Measurements from ENCODE around the gene DOCK2. TPM values are rescaled to one million over a fixed set of nuclear protein-coding genes. Genes with fewer than 3 reads are reported as not detected.
"Not testable (repeated sequence)": the region's sequence is repeated elsewhere in the genome, so short reads cannot be mapped to it uniquely, and the experiment has no call there.

Gene DOCK2
- total RNA-seq, 2 donors from 2014 or later: 4.9 to 13.3 TPM

- DNase-seq (no peak), ATAC-seq (no peak)
- intact Hi-C loops (cut with DNase I, micrococcal nuclease): no loop called here
Observed at GRCh38 chr5:169832304-169832703, 195.2 kb downstream of the DOCK2 start.

- ATAC-seq (no peak), DNase-seq (no peak)
- intact Hi-C loops (cut with DNase I, micrococcal nuclease): no loop called here
Observed at GRCh38 chr5:169832845-169833244, 195.8 kb downstream of the DOCK2 start.

GRCh38 chr5:169833681-169834292, 196.7 kb downstream of the DOCK2 start:
- ATAC-seq, DNase-seq: not testable (repeated sequence)

GRCh38 chr5:169834540-169834939, 197.5 kb downstream of the DOCK2 start:
- intact Hi-C loops (cut with DNase I, micrococcal nuclease); ATAC-seq: not testable (repeated sequence)

More at GRCh38 chr5:169833681-169834292, 196.7 kb downstream of the DOCK2 start:
- intact Hi-C loops (cut with DNase I, micrococcal nuclease): not testable (repeated sequence)

DNA sequence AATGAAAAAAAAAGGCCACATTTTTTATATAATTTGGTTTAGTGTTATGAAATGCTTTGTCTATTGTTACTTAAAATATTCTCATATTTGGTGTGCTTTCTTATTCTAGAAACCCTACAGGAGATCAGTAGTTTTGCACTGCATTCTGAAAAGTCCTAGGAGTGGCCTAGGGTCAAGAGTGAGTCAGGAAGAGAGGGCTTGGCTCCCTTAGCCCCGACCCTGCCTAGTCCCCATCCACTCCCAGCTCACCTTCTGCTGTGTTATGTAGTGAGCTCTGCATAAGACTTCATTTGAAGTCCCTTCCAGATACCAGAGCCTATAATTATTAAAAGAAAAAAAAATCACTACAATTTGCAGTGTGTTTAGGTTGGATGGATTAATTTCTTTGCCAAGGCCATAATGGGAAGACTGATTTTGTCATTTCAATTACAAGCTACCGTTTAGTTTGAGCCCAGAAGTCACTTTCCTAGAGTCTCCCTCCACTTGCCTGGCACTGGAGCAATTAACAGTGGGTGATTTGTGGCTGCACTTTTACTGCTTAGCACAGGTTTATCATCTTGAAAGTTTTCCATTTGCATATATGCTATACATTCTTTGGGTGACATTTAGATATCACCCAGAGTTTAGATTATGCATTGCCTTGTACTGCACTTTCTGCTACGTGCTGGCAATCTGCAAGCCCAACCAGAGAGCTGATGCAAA, 199.9 kb downstream of the DOCK2 start:
- intact Hi-C loops (cut with DNase I, micrococcal nuclease): no loop called here
- ATAC-seq: no peak
- no peak for DNase-seq

More at GRCh38 chr5:169834540-169834939, 197.5 kb downstream of the DOCK2 start:
- not testable (repeated sequence) for DNase-seq

GRCh38 chr5:169837686-169838085, 200.6 kb downstream of the DOCK2 start:
- DNase-seq (no peak), ATAC-seq (no peak)
- intact Hi-C loops (cut with DNase I, micrococcal nuclease): no loop called here

GRCh38 chr5:169838688-169839087, 201.6 kb downstream of the DOCK2 start:
- intact Hi-C loops (cut with DNase I, micrococcal nuclease): no loop called here
- ATAC-seq (no peak), DNase-seq (no peak)

- intact Hi-C loops (cut with DNase I, micrococcal nuclease): no loop called here
Observed at GRCh38 chr5:169840405-169840804, 203.3 kb downstream of the DOCK2 start.

GRCh38 chr5:169842699-169843098, 205.6 kb downstream of the DOCK2 start:
- DNase-seq (no peak), ATAC-seq (no peak)
- intact Hi-C loops (cut with DNase I, micrococcal nuclease): no loop called here

More at GRCh38 chr5:169840405-169840804, 203.3 kb downstream of the DOCK2 start:
- no peak for DNase-seq
- no peak for ATAC-seq

DNA sequence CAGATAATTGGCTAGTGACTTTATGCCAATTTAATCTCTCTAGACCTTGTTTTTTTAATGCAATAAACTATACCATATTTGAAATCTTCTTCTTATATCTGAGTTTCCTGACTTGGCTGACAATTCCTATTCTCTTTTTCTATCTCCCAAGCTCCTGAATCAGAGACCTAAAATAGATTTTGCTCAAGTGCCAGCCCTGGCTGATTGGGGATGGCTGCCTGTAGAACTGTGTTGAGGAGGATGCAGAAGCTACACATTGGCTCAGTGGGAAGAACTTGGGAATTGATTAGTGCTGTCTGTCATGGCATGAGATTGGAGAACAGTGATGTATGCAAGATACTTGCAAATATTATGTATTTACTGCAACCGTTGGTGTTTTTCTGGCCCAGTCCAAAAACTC, 210.4 kb downstream of the DOCK2 start:
- no peak for DNase-seq
- intact Hi-C loops (cut with DNase I, micrococcal nuclease): no loop called here
- ATAC-seq: no peak

GRCh38 chr5:169848271-169848670, 211.2 kb downstream of the DOCK2 start:
- ATAC-seq (no peak), DNase-seq (no peak)
- intact Hi-C loops (cut with DNase I, micrococcal nuclease): no loop called here

DNA sequence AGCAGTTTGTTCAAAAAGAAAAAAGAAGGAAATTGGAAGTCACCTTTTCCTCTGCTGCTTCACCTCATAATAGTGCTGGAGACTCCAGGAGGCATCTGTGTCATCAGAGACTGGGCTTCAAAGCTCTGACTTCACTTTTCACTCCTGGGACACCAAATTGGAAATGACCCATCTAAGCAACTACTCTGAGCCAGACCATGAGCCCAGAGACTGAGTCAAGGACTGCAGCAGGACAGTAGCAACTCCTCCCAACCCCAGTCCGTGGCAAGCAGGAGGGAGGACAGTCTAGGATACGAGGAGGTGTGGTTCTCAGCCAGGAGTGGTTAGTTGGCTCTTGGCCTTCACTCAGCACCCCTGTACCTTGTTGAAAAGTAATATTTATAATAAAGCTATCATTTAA, 211.7 kb downstream of the DOCK2 start:
- intact Hi-C loops (cut with DNase I, micrococcal nuclease): no loop called here
- DNase-seq (no peak), ATAC-seq (no peak)

DNA sequence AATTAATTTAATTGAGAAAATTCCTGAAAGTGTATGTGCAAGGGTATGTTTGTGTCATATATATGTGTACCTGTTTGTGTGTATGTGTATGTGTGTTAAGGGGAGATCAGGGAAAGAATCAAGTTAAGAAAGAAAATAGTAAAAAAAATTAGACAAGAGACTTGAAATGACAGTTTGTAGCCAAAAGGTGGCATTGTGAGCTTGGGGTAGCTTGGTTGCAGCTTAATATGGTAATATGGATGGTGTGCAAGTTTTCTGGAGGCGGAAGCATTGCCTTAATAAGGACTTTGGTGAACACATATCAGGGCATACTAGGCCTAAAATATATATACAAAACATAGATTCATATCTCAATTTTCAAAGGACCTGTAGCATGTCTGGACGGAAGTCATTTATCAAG, 213.3 kb downstream of the DOCK2 start:
- intact Hi-C loops (cut with DNase I, micrococcal nuclease): no loop called here
- DNase-seq (no peak), ATAC-seq (no peak)

GRCh38 chr5:169851321-169851850, 214.3 kb downstream of the DOCK2 start:
- ATAC-seq (no peak), DNase-seq (no peak)
- intact Hi-C loops (cut with DNase I, micrococcal nuclease): no loop called here

GRCh38 chr5:169856571-169856970, 219.5 kb downstream of the DOCK2 start:
- ATAC-seq: no peak
- no peak for DNase-seq
- intact Hi-C loops (cut with DNase I, micrococcal nuclease): no loop called here

DNA sequence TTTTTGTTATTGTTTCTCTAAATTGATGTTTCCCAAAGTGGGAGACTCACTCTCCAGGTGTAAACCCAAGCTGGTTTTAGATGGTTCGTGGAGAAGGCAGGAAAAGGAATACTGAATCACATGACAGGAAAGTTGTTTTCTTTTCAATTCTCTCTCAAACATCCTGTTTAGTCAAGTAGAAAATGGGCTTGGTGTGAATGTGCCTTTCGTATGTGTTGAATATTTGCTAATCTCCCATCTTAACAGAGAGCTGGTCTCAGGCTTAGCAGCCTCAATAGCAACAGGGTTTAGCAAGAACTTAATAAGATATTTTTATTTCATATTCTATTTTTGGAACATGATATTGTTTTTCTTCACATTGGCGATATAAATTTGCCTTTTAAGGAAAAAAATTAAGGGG, 223.5 kb downstream of the DOCK2 start:
- intact Hi-C loops (cut with DNase I, micrococcal nuclease): no loop called here
- ATAC-seq (no peak), DNase-seq (no peak)

- intact Hi-C loops (cut with DNase I, micrococcal nuclease): no loop called here
- ATAC-seq: no peak
- DNase-seq: no peak
Observed at GRCh38 chr5:169861433-169861832, 224.4 kb downstream of the DOCK2 start.

DNA sequence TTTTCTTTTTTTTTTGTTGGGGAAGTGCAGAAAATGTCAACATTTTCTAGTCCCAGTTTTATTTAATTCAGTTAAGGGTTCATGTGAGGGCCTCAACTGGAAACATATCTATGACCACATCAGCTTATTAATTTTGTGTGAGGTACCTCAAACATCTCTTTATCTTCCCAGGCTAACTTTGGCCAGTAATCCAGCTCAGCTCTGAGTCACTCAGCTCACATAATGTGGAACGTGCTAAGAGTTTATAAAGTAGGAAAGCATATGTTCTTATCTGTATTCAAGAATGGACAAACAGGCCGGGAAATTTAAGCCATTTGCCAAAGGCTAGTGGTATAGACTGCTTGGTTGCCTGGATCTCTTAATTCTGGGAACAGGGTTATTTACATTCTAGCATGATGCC, 224.9 kb downstream of the DOCK2 start:
- DNase-seq: no peak
- intact Hi-C loops (cut with DNase I, micrococcal nuclease): no loop called here

GRCh38 chr5:169862391-169862811, 225.3 kb downstream of the DOCK2 start:
- intact Hi-C loops (cut with DNase I, micrococcal nuclease): no loop called here

More for the DNA sequence above, 224.9 kb downstream of the DOCK2 start:
- no peak for ATAC-seq

GRCh38 chr5:169864483-169864882, 227.4 kb downstream of the DOCK2 start:
- DNase-seq (no peak), ATAC-seq (no peak)
- intact Hi-C loops (cut with DNase I, micrococcal nuclease): no loop called here

More at GRCh38 chr5:169862391-169862811, 225.3 kb downstream of the DOCK2 start:
- no peak for ATAC-seq
- DNase-seq: no peak
